ENCODE data around the gene BLOC1S1.

DNA sequence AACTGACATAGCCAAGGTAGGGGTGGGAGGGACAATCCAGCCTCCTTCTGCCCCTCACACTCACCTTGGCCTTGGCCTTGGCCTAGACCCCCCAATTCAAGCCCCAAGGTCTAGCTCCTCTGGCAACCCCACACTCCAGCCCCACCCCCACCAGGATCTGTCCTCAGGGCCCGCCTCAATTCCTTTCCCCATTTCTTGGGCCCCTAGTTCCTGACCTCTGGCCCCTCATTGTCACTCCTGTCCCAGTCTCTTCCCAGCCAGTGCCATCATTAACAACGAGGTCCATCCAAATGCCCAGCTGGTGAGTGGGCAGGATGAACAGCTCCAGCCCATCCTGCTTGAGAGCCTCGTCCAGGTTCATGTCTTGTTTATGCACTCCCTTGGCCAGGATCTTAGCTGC, 20.2 kb downstream of the BLOC1S1 start:
- TF ChIP-seq POLR2A (IDR thresholded peaks at IDR 0.05) = no peak
- TF ChIP-seq, protein P1, sequence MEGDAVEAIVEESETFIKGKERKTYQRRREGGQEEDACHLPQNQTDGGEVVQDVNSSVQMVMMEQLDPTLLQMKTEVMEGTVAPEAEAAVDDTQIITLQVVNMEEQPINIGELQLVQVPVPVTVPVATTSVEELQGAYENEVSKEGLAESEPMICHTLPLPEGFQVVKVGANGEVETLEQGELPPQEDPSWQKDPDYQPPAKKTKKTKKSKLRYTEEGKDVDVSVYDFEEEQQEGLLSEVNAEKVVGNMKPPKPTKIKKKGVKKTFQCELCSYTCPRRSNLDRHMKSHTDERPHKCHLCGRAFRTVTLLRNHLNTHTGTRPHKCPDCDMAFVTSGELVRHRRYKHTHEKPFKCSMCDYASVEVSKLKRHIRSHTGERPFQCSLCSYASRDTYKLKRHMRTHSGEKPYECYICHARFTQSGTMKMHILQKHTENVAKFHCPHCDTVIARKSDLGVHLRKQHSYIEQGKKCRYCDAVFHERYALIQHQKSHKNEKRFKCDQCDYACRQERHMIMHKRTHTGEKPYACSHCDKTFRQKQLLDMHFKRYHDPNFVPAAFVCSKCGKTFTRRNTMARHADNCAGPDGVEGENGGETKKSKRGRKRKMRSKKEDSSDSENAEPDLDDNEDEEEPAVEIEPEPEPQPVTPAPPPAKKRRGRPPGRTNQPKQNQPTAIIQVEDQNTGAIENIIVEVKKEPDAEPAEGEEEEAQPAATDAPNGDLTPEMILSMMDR (IDR thresholded peaks at IDR 0.05) = no peak
